SKM-1 (cell line): Measurements from ENCODE around the gene BCL2L1.

Experiments
- DNase-seq: peaks from one replicate; lab custom pipeline; 2025; ENCODE audit not compliant: unreplicated experiment; lab: John Stamatoyannopoulos, UW

BCL2L1 gene

DNA sequence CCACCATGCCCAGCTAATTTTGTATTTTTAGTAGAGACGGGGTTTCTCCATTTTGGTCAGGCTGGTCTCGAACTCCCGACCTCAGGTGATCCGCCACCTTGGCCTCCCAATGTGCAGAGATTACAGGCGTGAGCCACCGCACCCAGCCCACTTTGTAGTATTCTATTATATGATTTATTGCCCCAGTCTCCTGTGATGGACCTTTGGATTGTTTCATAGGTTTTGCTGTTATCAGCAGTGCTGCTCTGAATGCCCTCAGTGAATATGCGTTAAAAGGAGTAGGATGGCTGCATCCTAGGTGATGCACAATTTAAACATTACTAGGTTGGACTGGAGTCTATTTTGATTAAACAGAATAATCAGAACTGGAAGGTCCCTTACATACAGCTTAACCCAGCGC, 107.3 kb downstream of the BCL2L1 start:
- DNase-seq, result no peak
